ENCODE measurements around the gene SPATS2L.

Gene SPATS2L

GRCh38 chr2:200438251-200438650, 131.8 kb downstream of the SPATS2L start:
- no peak for DNase-seq (ENCODE audit: low spot score)
- ChIA-PET CTCF (no interaction called here), POLR2A (ENCODE audit: low non-redundant PET) (no interaction called here)
- H3K27ac ChIP-seq: no peak overlapping the region
- no peak for TF ChIP-seq CTCF (conservative IDR thresholded peaks at IDR 0.05; ENCODE audit: low read depth)

DNA sequence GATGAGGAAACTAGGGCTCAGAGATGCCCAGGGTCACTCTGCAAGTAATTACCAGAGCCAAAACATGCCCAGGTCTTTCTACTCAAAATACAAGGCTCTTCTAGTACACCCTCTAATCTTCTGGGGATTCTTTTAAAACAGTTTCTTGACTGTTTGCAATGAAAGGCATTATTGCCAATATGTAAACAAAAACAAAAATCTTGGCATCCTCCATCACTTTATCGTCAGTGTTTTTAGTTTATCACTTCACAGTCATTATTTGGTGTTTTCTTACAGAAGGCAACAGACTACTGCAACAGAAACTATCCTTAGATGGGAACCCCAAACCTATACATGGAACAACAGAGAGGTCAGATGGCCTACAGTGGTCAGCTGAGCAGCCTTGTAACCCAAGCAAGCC, 132.4 kb downstream of the SPATS2L start:
- ChIA-PET POLR2A (ENCODE audit: low non-redundant PET) (no interaction called here), CTCF (no interaction called here)
- TF ChIP-seq CTCF (conservative IDR thresholded peaks at IDR 0.05; ENCODE audit: low read depth): no peak
- DNase-seq (ENCODE audit: low spot score): no peak
- H3K27ac ChIP-seq: no peak overlapping the region

DNA sequence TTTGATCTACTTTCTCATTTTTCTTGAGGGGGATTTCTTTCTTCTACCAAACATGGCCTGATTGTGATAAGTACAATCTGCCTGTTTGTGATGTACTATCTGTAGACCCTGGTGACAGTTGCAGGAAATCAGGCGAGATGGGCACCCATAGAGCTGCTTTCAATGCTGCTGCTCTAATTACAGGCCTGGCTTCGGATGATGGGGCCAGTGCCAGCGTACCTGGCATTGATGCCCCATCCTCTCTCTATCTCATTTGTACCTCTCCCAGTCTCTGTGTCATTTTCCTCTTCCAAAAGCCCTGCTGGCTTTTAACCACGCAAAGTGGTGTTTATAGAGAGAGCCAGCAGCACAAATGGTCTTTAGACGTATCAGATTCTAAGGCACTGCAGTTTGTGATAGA, 133.5 kb downstream of the SPATS2L start:
- CTCF ChIA-PET: no interaction called here
- H3K27ac ChIP-seq: no peak overlapping the region
- POLR2A ChIA-PET (ENCODE audit: low non-redundant PET): no interaction called here
- DNase-seq (ENCODE audit: low spot score): no peak
- TF ChIP-seq CTCF (conservative IDR thresholded peaks at IDR 0.05; ENCODE audit: low read depth): no peak

DNA sequence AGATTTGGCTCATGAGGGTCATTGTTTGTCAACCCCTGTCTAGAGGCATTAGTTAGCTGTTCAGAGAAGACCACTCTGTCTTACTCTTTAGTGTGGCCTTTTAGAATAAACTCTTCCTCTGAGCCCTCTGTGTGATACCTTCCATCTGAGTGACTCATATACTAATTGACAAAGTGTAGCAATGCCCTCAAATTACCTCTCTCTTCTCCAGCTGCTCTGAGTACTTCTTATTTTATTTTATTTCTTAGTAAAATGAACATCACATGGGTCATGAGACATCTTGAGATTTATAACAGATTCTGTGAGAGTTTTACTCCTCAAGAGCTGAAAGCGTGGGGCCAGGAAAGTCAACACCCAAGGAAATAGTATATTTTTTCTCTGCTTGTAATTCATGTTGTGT, 136.0 kb downstream of the SPATS2L start:
- POLR2A ChIA-PET (ENCODE audit: low non-redundant PET): no interaction called here
- H3K27ac ChIP-seq: no peak overlapping the region
- no peak for DNase-seq (ENCODE audit: low spot score)

GRCh38 chr2:200443376-200443775, 136.9 kb downstream of the SPATS2L start:
- TF ChIP-seq CTCF (conservative IDR thresholded peaks at IDR 0.05; ENCODE audit: low read depth): no peak
- H3K27ac ChIP-seq: no peak overlapping the region
- DNase-seq (ENCODE audit: low spot score): no peak
- POLR2A ChIA-PET (ENCODE audit: low non-redundant PET): no interaction called here
- CTCF ChIA-PET: no interaction called here

More for the DNA sequence above, 136.0 kb downstream of the SPATS2L start:
- CTCF ChIA-PET: interaction anchor here (0.5 to 0.6 kb wide), 2 partner anchors 33 to 138 kb away, joined by 3 read pairs; no protein-coding TSS in a partner anchor
- TF ChIP-seq CTCF (conservative IDR thresholded peaks at IDR 0.05; ENCODE audit: low read depth): no peak

DNA sequence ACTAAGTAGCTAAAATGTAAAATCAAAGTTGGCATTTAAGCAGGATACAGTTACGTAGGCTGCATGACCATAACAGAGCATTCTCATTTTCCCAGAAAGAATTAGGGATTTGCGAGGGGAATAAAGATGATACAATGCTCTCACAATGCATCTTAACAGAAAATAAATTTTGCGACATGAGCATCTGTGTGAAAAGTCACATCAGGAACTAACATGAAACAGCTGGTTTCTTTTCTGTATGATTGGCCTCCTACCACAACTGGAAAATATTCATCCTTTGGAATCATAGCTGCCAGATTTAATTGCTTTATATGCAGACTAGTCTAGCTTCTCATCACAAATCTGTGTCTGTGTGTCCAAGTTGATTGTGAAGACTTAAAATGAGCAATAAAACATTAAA, 137.4 kb downstream of the SPATS2L start:
- CTCF ChIA-PET: no interaction called here
- H3K27ac ChIP-seq: no peak overlapping the region
- TF ChIP-seq CTCF (conservative IDR thresholded peaks at IDR 0.05; ENCODE audit: low read depth): no peak
- POLR2A ChIA-PET (ENCODE audit: low non-redundant PET): no interaction called here
- no peak for DNase-seq (ENCODE audit: low spot score)

GRCh38 chr2:200444530-200444929, 138.0 kb downstream of the SPATS2L start:
- POLR2A ChIA-PET (ENCODE audit: low non-redundant PET): no interaction called here
- CTCF ChIA-PET: interaction anchor here (0.6 kb wide), 1 partner anchor 108 kb away, joined by 3 read pairs; no protein-coding TSS in a partner anchor
- no peak for TF ChIP-seq CTCF (conservative IDR thresholded peaks at IDR 0.05; ENCODE audit: low read depth)
- DNase-seq (ENCODE audit: low spot score): no peak
- no peak overlapping the region for H3K27ac ChIP-seq

All from RWPE1 (cell line).